ENCODE measurements around the gene EBLN2. TPM values are rescaled to one million over a fixed set of nuclear protein-coding genes. Genes with fewer than 3 reads are reported as not detected.

Gene EBLN2
- polyA plus RNA-seq, 1 experiment: 3.2 TPM

DNA sequence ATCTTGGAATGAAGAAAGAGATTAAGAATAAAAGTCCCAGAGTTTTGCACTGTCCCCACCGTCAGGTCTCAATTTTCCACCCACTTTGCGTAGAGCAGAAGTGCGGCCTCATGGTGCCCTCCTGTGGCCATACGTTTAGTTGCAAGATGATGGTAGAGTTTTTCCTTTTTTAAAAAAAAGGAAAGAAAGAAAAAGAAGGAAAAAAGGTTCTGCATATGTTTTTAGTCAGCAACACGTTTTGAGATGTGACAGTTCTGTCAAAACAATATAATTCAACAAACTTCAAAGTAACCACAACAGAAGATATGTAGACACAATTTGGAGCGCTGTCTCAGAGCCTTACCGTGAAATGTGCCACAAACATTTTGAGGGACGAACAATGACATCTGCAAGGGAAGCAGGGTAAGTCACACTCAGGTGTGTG is 24.6 kb downstream of the EBLN2 start:
- peak overlapping the region; percentile 23; the same call in 1 of the 2 replicates for H3K4me3 ChIP-seq (ENCODE audit: low read depth, low read length)
- DNase-seq (ENCODE audit: low read depth, low spot score): peak; percentile 15
- TF ChIP-seq, protein P1, sequence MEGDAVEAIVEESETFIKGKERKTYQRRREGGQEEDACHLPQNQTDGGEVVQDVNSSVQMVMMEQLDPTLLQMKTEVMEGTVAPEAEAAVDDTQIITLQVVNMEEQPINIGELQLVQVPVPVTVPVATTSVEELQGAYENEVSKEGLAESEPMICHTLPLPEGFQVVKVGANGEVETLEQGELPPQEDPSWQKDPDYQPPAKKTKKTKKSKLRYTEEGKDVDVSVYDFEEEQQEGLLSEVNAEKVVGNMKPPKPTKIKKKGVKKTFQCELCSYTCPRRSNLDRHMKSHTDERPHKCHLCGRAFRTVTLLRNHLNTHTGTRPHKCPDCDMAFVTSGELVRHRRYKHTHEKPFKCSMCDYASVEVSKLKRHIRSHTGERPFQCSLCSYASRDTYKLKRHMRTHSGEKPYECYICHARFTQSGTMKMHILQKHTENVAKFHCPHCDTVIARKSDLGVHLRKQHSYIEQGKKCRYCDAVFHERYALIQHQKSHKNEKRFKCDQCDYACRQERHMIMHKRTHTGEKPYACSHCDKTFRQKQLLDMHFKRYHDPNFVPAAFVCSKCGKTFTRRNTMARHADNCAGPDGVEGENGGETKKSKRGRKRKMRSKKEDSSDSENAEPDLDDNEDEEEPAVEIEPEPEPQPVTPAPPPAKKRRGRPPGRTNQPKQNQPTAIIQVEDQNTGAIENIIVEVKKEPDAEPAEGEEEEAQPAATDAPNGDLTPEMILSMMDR (IDR thresholded peaks at IDR 0.05; ENCODE audit: low read depth, low read length): peak; percentile 73
- POLR2A ChIA-PET: no interaction called here
- H3K27ac ChIP-seq (ENCODE audit: low read depth, low read length): no peak overlapping the region
- CTCF ChIA-PET: interaction anchor here (0.6 to 5.7 kb wide), 38 partner anchors 10 to 1210 kb away, joined by 3 to 165 read pairs (median 4); partner anchors contain the start of gene SHQ1
- H3K9me3 ChIP-seq (ENCODE audit: control insufficient read depth, insufficient read depth, low read length): no peaks in the 10 kb centered on the region
- H3K27me3 ChIP-seq (ENCODE audit: control insufficient read depth, insufficient read depth, low read length): peaks cover 2% of the 10 kb centered on the region

- ChIA-PET CTCF (interaction anchor here (1.4 kb wide), 1 partner anchor 243 kb away, joined by 3 read pairs; no protein-coding TSS in a partner anchor), POLR2A (no interaction called here)
- Histone ChIP-seq H3K27me3 (ENCODE audit: control insufficient read depth, insufficient read depth, low read length) (peaks cover 7% of the 10 kb centered on the region), H3K4me3 (ENCODE audit: low read depth, low read length) (no peak overlapping the region), H3K27ac (ENCODE audit: low read depth, low read length) (no peak overlapping the region), H3K9me3 (ENCODE audit: control insufficient read depth, insufficient read depth, low read length) (peaks cover 4% of the 10 kb centered on the region)
- DNase-seq (ENCODE audit: low read depth, low spot score): no peak
- TF ChIP-seq, protein P1 (IDR thresholded peaks at IDR 0.05; ENCODE audit: low read depth, low read length): no peak; the same call in 1 of the 2 replicates
Observed at GRCh38 chr3:73094129-73094528, 32.7 kb downstream of the EBLN2 start.

DNA sequence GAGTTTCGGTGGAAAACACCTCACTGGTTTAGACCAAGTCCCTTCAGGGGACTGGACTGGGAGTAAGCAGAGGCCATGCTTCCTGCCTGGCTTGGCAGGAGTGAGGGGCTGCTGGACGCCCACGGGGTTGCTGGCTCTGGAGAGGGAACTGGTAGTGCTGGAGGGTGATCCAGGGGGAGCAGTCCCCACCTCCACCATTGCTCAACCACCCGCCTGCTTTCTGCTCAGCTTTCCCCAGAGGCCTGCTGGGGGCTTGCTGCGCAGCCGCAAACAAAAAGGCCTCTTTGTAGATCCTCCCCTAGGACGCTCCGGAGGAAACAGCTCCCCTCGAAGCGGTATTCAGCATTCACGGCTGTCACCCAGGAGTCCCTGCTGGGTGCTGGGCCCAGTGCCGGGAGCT is 33.5 kb downstream of the EBLN2 start:
- DNase-seq (ENCODE audit: low read depth, low spot score): no peak
- TF ChIP-seq, protein P1 (IDR thresholded peaks at IDR 0.05; ENCODE audit: low read depth, low read length): no peak
- ChIA-PET CTCF (interaction anchor here (2.5 kb wide), 1 partner anchor 407 kb away, joined by 7 read pairs; no protein-coding TSS in a partner anchor), POLR2A (interaction anchor here (0.7 kb wide), 1 partner anchor 18 kb away, joined by 3 read pairs; no protein-coding TSS in a partner anchor)
- H3K4me3 ChIP-seq (ENCODE audit: low read depth, low read length): no peak overlapping the region
- H3K27ac ChIP-seq (ENCODE audit: low read depth, low read length): no peak overlapping the region
- peaks cover 5% of the 10 kb centered on the region for H3K27me3 ChIP-seq (ENCODE audit: control insufficient read depth, insufficient read depth, low read length)
- peaks cover 4% of the 10 kb centered on the region for H3K9me3 ChIP-seq (ENCODE audit: control insufficient read depth, insufficient read depth, low read length)

DNA sequence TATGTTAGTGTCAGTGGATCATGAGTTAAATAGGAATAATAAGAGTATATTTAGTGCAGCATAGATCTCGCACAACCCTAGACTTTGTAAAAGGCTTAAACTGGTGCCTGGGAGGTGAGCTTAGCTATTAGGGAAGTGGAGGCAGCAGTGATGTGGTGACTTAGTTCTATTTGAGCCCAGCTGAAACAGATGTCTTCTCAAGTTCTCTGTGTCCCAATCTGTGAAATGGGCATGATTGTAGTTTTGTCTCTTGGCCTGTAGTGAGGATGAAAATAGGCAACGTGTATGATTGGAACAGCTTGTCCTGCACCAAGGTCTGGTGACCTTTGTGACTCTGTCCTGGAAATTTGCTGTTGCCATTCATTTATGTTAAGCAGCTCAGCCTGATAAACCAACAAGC is 34.7 kb downstream of the EBLN2 start:
- Histone ChIP-seq H3K27ac (ENCODE audit: low read depth, low read length) (no peak overlapping the region), H3K4me3 (ENCODE audit: low read depth, low read length) (no peak overlapping the region), H3K9me3 (ENCODE audit: control insufficient read depth, insufficient read depth, low read length) (peaks cover 4% of the 10 kb centered on the region), H3K27me3 (ENCODE audit: control insufficient read depth, insufficient read depth, low read length) (peaks cover 5% of the 10 kb centered on the region)
- no peak for DNase-seq (ENCODE audit: low read depth, low spot score)
- TF ChIP-seq, protein P1 (IDR thresholded peaks at IDR 0.05; ENCODE audit: low read depth, low read length): no peak
- ChIA-PET POLR2A (no interaction called here), CTCF (interaction anchor here (1.0 to 2.5 kb wide), 3 partner anchors 10 to 406 kb away, joined by 5 to 7 read pairs (median 7); no protein-coding TSS in a partner anchor)

GRCh38 chr3:73098026-73098425 is 36.6 kb downstream of the EBLN2 start:
- Histone ChIP-seq H3K4me3 (ENCODE audit: low read depth, low read length) (no peak overlapping the region), H3K27ac (ENCODE audit: low read depth, low read length) (no peak overlapping the region), H3K27me3 (ENCODE audit: control insufficient read depth, insufficient read depth, low read length) (peaks cover 9% of the 10 kb centered on the region), H3K9me3 (ENCODE audit: control insufficient read depth, insufficient read depth, low read length) (peaks cover 4% of the 10 kb centered on the region)
- CTCF ChIA-PET: no interaction called here
- TF ChIP-seq, protein P1 (IDR thresholded peaks at IDR 0.05; ENCODE audit: low read depth, low read length): no peak
- DNase-seq (ENCODE audit: low read depth, low spot score): no peak
- POLR2A ChIA-PET: no interaction called here
